Nephron (organoid): Measurements from ENCODE around the gene GSG1L2.
A peak's percentile ranks its signal among the peaks of the same experiment; 100 is the strongest.

Experiments
- H3K27ac Mint-ChIP-seq, 3 experiments: 2 replicates each; pipeline ENCODE4 v1.8.0; 2020; ENCODE audit warnings: mixed read lengths in 3 of 3, mild to moderate bottlenecking in 2 of 3, moderate library complexity in 1 of 3
- H3K27me3 Mint-ChIP-seq: 2 replicates; pipeline ENCODE4 v1.8.0; 2021; ENCODE audit warnings: low read depth, mild to moderate bottlenecking, moderate library complexity, mixed read lengths
- H3K36me3 Mint-ChIP-seq: 2 replicates; pipeline ENCODE4 v1.8.0; 2020; ENCODE audit warnings: low read depth, mixed read lengths
- H3K4me1 Mint-ChIP-seq: 2 replicates; pipeline ENCODE4 v1.8.0; 2020; ENCODE audit warnings: mixed read lengths
- H3K4me3 Mint-ChIP-seq, 3 experiments: 2 replicates each; pipeline ENCODE4 v1.8.0; 2020; ENCODE audit warnings: mild to moderate bottlenecking in 3 of 3, mixed read lengths in 3 of 3, moderate library complexity in 2 of 3
- H3K9me3 Mint-ChIP-seq: 2 replicates; pipeline ENCODE4 v1.8.0; 2020; ENCODE audit warnings: mixed read lengths
- CTCF ChIP-seq, 3 experiments: fragments of 200-600 bp; sonication (generic); IDR thresholded peaks; one replicate each; pipeline ENCODE4 v1.5.0; 2021; ENCODE audit warnings: antibody characterized with exemption in 3 of 3; ENCODE audit not compliant: unreplicated experiment in 3 of 3

The GSG1L2 gene

GRCh38 chr17:9798008-9798407 lies 23.9 kb downstream of the GSG1L2 start:
- Mint-ChIP-seq H3K4me3 (no peak overlapping the region), H3K27me3 (peaks cover 32% of the 10 kb centered on the region), H3K9me3 (no peaks in the 10 kb centered on the region), H3K4me1 (peaks cover 5% of the 10 kb centered on the region), H3K27ac (no peak overlapping the region), H3K36me3 (no peaks in the 10 kb centered on the region)
- TF ChIP-seq CTCF (IDR thresholded peaks at IDR 0.05; ENCODE audit: unreplicated experiment in 3 of 3), result no peak

GRCh38 chr17:9792181-9792840 lies 29.6 kb downstream of the GSG1L2 start:
- Mint-ChIP-seq H3K4me1 (peaks cover 43% of the 10 kb centered on the region), H3K27ac (no peak overlapping the region)

GRCh38 chr17:9790889-9791876 lies 30.7 kb downstream of the GSG1L2 start, which contains the start of gene DHRS7C:
DHRS7C (minus strand) TSS chr17:9791592; CDS start chr17:9791284, 308 bp downstream.
- Mint-ChIP-seq H3K4me1 (peaks cover 43% of the 10 kb centered on the region), H3K4me3 (peak within 1 kb of the TSS in 2 of 3 experiments; percentile 43 to 71), H3K27ac (peak within 1 kb of the TSS; percentile 7 to 90 (median 72)), H3K9me3 (no peaks in the 10 kb centered on the region), H3K27me3 (peaks cover 14% of the 10 kb centered on the region), H3K36me3 (no peaks in the 10 kb centered on the region)
- no peak for TF ChIP-seq CTCF (IDR thresholded peaks at IDR 0.05; ENCODE audit: unreplicated experiment in 3 of 3)

More at GRCh38 chr17:9792181-9792840, 29.6 kb downstream of the GSG1L2 start:
- Mint-ChIP-seq H3K36me3 (no peaks in the 10 kb centered on the region), H3K27me3 (peaks cover 18% of the 10 kb centered on the region), H3K4me3 (no peak overlapping the region), H3K9me3 (no peaks in the 10 kb centered on the region)
- no peak for TF ChIP-seq CTCF (IDR thresholded peaks at IDR 0.05; ENCODE audit: unreplicated experiment in 3 of 3)

GRCh38 chr17:9790316-9790715 lies 31.6 kb downstream of the GSG1L2 start:
- no peak overlapping the region for H3K27ac Mint-ChIP-seq
- no peak for TF ChIP-seq CTCF (IDR thresholded peaks at IDR 0.05; ENCODE audit: unreplicated experiment in 3 of 3)
- H3K4me1 Mint-ChIP-seq, result peaks cover 43% of the 10 kb centered on the region
- no peaks in the 10 kb centered on the region for H3K36me3 Mint-ChIP-seq
- no peaks in the 10 kb centered on the region for H3K9me3 Mint-ChIP-seq
- peaks cover 7% of the 10 kb centered on the region for H3K27me3 Mint-ChIP-seq
- H3K4me3 Mint-ChIP-seq, result peak overlapping the region in 2 of 3 experiments; percentile 35 to 71

GRCh38 chr17:9788601-9789000 lies 33.3 kb downstream of the GSG1L2 start:
- Mint-ChIP-seq H3K4me3 (peak overlapping the region in 1 of 3 experiments; percentile 48), H3K27me3 (no peaks in the 10 kb centered on the region), H3K27ac (peak overlapping the region in 2 of 3 experiments; percentile 18 to 21), H3K36me3 (no peaks in the 10 kb centered on the region), H3K4me1 (peaks cover 38% of the 10 kb centered on the region), H3K9me3 (no peaks in the 10 kb centered on the region)
- TF ChIP-seq CTCF (IDR thresholded peaks at IDR 0.05; ENCODE audit: unreplicated experiment in 3 of 3), result no peak
